HepG2 (cell line): Measurements from ENCODE around the gene C1QL4. TPM values are rescaled to one million over a fixed set of nuclear protein-coding genes. Genes with fewer than 3 reads are reported as not detected.

Experiments used
- ESRRA ChIP-seq: sonication (generic); formaldehyde crosslinking; IDR thresholded peaks from 2 replicates; pipeline ENCODE4 v1.5.1; 2020; ENCODE audit warnings: mild to moderate bottlenecking, low read depth, missing genetic modification reagents
- GATA4 ChIP-seq: sonication (generic); IDR thresholded peaks from 2 replicates; pipeline ENCODE4 v1.6.1; 2016; ENCODE audit warnings: antibody characterized with exemption, low read depth, borderline replicate concordance
- MLLT10 ChIP-seq: sonication (generic); formaldehyde crosslinking; IDR thresholded peaks from 2 replicates; pipeline ENCODE4 v1.4.0; 2020; ENCODE audit warnings: missing genetic modification reagents
- NFE2L1 ChIP-seq: sonication (generic); formaldehyde crosslinking; IDR thresholded peaks from 2 replicates; pipeline ENCODE4 v1.4.0; 2020; ENCODE audit warnings: missing genetic modification reagents, mild to moderate bottlenecking, borderline replicate concordance
- NFE2L2 ChIP-seq: fragments of 150-350 bp; IDR thresholded peaks from 2 replicates; pipeline ENCODE4 v1.6.1; 2014; ENCODE audit warnings: low read length
- NFKB2 ChIP-seq: sonication (generic); formaldehyde crosslinking; IDR thresholded peaks from 2 replicates; pipeline ENCODE4 v1.4.0; 2020; ENCODE audit warnings: missing genetic modification reagents, borderline replicate concordance
- PRPF4 ChIP-seq: fragments of 200-400 bp; formaldehyde crosslinking; IDR thresholded peaks from 2 replicates; pipeline ENCODE4 v1.6.1; 2016; ENCODE audit warnings: low read length, low read depth; ENCODE audit not compliant: poor library complexity, severe bottlenecking
- RARG ChIP-seq: sonication (generic); formaldehyde crosslinking; IDR thresholded peaks from 2 replicates; pipeline ENCODE4 v1.4.0; 2020; ENCODE audit warnings: low read depth, mild to moderate bottlenecking, missing genetic modification reagents
- TOPORS ChIP-seq: sonication (generic); formaldehyde crosslinking; IDR thresholded peaks from 2 replicates; pipeline ENCODE4 v1.8.0; 2023; ENCODE audit warnings: mild to moderate bottlenecking, missing genetic modification reagents
- ZC3H13 ChIP-seq: sonication (generic); formaldehyde crosslinking; IDR thresholded peaks from 2 replicates; pipeline ENCODE4 v1.8.1; 2023; ENCODE audit warnings: mild to moderate bottlenecking, missing genetic modification reagents, moderate library complexity
- ZNF572 ChIP-seq: sonication (generic); formaldehyde crosslinking; IDR thresholded peaks from 2 replicates; pipeline ENCODE4 v1.5.1; 2020; ENCODE audit warnings: mild to moderate bottlenecking, missing genetic modification reagents
- ZNF615 ChIP-seq: sonication (generic); formaldehyde crosslinking; IDR thresholded peaks from 2 replicates; pipeline ENCODE4 v1.5.0; 2020; ENCODE audit warnings: mild to moderate bottlenecking, missing genetic modification reagents, borderline replicate concordance
- ZNF629 ChIP-seq: sonication (generic); formaldehyde crosslinking; conservative IDR thresholded peaks from 2 replicates; pipeline ENCODE4 v1.5.0; 2020; ENCODE audit warnings: missing genetic modification reagents
- polyA plus RNA-seq, 8 experiments: library from polyadenylated mRNA; depleted of rRNA in 3 of 8; stranded (reverse) in 7 of 8; unstranded in 1 of 8; fragments of >200 nt; fragmentation: Illumina TruSeq in 4 of 8; extraction: Trizol in 4 of 8; gene quantifications; 2 replicates each; pipeline versions ENCODE4 v1.2.1 to v1.2.3, GENCODE V29; 2011 to 2016; ENCODE audit warnings: low read depth in 4 of 8, missing spikeins in 1 of 8, mixed read lengths in 1 of 8; ENCODE audit not compliant: insufficient read depth in 1 of 8
- total RNA-seq, 5 experiments: library from RNA; depleted of rRNA; stranded (reverse); fragments of >200 nt; fragmentation: Illumina TruSeq; extraction: Trizol; gene quantifications; 2 replicates each; pipeline ENCODE4 v1.2.3, GENCODE V29; 2016; ENCODE audit warnings: low read depth in 1 of 5
- TF ChIP-seq, protein P1 (sequence below): sonication (generic); formaldehyde crosslinking; IDR thresholded peaks from 2 replicates; pipeline ENCODE4 v1.4.0; 2020; ENCODE audit warnings: missing genetic modification reagents
- TF ChIP-seq, protein P2 (sequence below): sonication (generic); formaldehyde crosslinking; IDR thresholded peaks from 2 replicates; pipeline ENCODE4 v1.4.0; 2020; ENCODE audit warnings: missing genetic modification reagents, borderline replicate concordance
- TF ChIP-seq, protein P3 (sequence below): IDR thresholded peaks from 2 replicates; pipeline ENCODE4 v1.6.1; 2016; ENCODE audit warnings: missing compliant biosample characterization, missing genetic modification reagents, borderline replicate concordance
- TF ChIP-seq, protein P4 (sequence below): conservative IDR thresholded peaks from 2 replicates; pipeline ENCODE4 v1.6.1; 2018; ENCODE audit warnings: missing genetic modification reagents

Gene C1QL4
- total and polyA plus RNA-seq, 2 of the 13 experiments (the other 11 are each of a cell fraction or from before 2014, with no cell fraction given): 0.03 TPM; not detected in 1

DNA sequence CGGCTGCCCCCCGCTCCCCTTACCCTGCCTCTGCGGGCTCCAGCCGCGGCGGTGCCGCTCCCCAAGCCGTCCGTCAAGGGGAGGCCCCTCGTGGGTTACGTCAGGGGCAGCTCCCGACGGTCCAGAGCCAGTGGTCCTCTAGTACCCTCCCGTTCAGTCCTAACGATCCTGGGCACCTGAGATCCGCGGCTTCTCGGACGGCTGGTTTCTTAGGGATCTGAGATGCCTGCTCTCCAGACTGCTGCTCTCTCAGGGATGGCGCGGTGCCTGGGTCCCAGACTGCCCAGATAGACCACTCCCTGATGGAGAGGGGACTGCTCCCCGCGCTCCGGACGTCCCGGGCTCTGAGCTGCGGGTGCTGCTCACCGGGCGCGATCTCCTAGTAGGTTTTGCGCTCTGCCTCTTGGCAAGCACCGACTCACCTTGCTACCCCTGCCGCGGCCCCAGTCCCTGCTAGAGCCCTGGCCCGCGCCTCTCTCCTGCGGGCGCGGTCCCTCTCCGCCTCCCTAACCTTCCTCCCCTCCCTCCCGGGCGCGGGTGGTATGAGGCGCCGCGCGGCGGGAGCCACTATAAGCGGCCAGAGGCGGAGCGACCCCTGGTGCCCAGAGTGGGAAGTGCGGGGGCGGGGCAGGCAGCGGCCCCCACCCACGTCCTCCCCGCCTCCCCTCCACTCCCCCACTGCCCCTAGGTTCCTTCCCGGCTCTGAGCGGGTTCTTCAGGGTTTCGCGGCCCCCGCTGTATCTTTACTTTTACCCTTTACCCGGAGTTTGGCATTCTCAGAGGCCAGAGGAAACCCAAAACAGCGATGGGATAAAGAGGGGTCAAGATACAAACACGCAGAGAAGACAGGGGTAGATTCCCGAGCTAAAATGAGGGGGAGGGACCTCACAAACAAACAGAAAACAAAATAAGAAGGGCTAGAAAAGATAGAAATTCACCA, at the start of gene C1QL4 (continued):
- TF ChIP-seq, protein P1, sequence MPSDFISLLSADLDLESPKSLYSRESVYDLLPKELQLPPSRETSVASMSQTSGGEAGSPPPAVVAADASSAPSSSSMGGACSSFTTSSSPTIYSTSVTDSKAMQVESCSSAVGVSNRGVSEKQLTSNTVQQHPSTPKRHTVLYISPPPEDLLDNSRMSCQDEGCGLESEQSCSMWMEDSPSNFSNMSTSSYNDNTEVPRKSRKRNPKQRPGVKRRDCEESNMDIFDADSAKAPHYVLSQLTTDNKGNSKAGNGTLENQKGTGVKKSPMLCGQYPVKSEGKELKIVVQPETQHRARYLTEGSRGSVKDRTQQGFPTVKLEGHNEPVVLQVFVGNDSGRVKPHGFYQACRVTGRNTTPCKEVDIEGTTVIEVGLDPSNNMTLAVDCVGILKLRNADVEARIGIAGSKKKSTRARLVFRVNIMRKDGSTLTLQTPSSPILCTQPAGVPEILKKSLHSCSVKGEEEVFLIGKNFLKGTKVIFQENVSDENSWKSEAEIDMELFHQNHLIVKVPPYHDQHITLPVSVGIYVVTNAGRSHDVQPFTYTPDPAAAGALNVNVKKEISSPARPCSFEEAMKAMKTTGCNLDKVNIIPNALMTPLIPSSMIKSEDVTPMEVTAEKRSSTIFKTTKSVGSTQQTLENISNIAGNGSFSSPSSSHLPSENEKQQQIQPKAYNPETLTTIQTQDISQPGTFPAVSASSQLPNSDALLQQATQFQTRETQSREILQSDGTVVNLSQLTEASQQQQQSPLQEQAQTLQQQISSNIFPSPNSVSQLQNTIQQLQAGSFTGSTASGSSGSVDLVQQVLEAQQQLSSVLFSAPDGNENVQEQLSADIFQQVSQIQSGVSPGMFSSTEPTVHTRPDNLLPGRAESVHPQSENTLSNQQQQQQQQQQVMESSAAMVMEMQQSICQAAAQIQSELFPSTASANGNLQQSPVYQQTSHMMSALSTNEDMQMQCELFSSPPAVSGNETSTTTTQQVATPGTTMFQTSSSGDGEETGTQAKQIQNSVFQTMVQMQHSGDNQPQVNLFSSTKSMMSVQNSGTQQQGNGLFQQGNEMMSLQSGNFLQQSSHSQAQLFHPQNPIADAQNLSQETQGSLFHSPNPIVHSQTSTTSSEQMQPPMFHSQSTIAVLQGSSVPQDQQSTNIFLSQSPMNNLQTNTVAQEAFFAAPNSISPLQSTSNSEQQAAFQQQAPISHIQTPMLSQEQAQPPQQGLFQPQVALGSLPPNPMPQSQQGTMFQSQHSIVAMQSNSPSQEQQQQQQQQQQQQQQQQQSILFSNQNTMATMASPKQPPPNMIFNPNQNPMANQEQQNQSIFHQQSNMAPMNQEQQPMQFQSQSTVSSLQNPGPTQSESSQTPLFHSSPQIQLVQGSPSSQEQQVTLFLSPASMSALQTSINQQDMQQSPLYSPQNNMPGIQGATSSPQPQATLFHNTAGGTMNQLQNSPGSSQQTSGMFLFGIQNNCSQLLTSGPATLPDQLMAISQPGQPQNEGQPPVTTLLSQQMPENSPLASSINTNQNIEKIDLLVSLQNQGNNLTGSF (CRISPR knock-in tag): no peak
- no peak for TF ChIP-seq NFE2L1
- no peak for TF ChIP-seq ZNF629 (CRISPR knock-in tag)
- TF ChIP-seq PRPF4: no peak
- no peak for TF ChIP-seq GATA4
- TF ChIP-seq MLLT10 (CRISPR knock-in tag): no peak
- TF ChIP-seq, protein P2, sequence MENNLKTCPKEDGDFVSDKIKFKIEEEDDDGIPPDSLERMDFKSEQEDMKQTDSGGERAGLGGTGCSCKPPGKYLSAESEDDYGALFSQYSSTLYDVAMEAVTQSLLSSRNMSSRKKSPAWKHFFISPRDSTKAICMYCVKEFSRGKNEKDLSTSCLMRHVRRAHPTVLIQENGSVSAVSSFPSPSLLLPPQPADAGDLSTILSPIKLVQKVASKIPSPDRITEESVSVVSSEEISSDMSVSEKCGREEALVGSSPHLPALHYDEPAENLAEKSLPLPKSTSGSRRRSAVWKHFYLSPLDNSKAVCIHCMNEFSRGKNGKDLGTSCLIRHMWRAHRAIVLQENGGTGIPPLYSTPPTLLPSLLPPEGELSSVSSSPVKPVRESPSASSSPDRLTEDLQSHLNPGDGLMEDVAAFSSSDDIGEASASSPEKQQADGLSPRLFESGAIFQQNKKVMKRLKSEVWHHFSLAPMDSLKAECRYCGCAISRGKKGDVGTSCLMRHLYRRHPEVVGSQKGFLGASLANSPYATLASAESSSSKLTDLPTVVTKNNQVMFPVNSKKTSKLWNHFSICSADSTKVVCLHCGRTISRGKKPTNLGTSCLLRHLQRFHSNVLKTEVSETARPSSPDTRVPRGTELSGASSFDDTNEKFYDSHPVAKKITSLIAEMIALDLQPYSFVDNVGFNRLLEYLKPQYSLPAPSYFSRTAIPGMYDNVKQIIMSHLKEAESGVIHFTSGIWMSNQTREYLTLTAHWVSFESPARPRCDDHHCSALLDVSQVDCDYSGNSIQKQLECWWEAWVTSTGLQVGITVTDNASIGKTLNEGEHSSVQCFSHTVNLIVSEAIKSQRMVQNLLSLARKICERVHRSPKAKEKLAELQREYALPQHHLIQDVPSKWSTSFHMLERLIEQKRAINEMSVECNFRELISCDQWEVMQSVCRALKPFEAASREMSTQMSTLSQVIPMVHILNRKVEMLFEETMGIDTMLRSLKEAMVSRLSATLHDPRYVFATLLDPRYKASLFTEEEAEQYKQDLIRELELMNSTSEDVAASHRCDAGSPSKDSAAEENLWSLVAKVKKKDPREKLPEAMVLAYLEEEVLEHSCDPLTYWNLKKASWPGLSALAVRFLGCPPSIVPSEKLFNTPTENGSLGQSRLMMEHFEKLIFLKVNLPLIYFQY (CRISPR knock-in tag): no peak
- TF ChIP-seq NFKB2 (CRISPR knock-in tag): no peak
- no peak for TF ChIP-seq RARG
- no peak for TF ChIP-seq TOPORS (CRISPR knock-in tag)
- TF ChIP-seq ZNF615 (CRISPR knock-in tag): no peak
- TF ChIP-seq ZNF572: no peak
- TF ChIP-seq, protein P3, sequence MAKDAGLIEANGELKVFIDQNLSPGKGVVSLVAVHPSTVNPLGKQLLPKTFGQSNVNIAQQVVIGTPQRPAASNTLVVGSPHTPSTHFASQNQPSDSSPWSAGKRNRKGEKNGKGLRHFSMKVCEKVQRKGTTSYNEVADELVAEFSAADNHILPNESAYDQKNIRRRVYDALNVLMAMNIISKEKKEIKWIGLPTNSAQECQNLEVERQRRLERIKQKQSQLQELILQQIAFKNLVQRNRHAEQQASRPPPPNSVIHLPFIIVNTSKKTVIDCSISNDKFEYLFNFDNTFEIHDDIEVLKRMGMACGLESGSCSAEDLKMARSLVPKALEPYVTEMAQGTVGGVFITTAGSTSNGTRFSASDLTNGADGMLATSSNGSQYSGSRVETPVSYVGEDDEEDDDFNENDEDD (CRISPR knock-in tag): peak; percentile 58; the same call in 1 of the 2 replicates
- TF ChIP-seq ESRRA (CRISPR knock-in tag): no peak
- no peak for TF ChIP-seq ZC3H13 (CRISPR knock-in tag)
- no peak for TF ChIP-seq NFE2L2
- TF ChIP-seq, protein P4, sequence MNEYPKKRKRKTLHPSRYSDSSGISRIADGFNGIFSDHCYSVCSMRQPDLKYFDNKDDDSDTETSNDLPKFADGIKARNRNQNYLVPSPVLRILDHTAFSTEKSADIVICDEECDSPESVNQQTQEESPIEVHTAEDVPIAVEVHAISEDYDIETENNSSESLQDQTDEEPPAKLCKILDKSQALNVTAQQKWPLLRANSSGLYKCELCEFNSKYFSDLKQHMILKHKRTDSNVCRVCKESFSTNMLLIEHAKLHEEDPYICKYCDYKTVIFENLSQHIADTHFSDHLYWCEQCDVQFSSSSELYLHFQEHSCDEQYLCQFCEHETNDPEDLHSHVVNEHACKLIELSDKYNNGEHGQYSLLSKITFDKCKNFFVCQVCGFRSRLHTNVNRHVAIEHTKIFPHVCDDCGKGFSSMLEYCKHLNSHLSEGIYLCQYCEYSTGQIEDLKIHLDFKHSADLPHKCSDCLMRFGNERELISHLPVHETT: no peak
